ENCODE results near the gene TBCD.

DNA sequence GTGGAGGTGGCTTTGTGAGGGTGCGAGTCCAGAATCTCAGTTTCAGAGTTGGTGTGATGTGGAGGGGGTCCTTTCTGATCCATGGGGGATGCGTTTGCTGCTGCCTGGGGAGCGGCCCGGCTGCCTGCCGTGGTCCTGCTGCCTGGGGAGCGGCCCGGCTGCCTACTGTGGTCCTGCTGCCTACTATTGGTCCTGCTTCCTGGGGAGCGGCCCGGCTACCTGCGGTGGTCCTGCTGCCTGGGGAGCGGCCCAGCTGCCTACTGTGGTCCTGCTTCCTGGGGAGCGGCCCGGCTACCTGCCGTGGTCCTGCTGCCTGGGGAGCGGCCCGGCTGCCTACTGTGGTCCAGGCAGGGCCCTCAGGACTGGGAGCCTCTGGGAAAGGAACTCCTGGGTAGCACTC lies 149.5 kb downstream of the TBCD start:
- TF ChIP-seq CTCF (IDR thresholded peaks at IDR 0.05) = no peak
- no peak for TF ChIP-seq ZFX (IDR thresholded peaks at IDR 0.05; ENCODE audit: borderline replicate concordance)

Data from 22Rv1 (cell line).